HFF-Myc (cell line): Measurements from ENCODE around the gene PLPPR3.
"Not testable (repeated sequence)": the region's sequence is repeated elsewhere in the genome, so short reads cannot be mapped to it uniquely, and the experiment has no call there.

Source experiments
- DNase-seq: peaks from one replicate; pipeline ENCODE4 v3.0.0-alpha.2; 2011; ENCODE audit warnings: low read depth; ENCODE audit errors: extremely low read depth
- H3K4me3 ChIP-seq: replicated peaks from 2 replicates; pipeline ENCODE4 v1.5.1; 2011; ENCODE audit warnings: low read depth, mild to moderate bottlenecking, control low read depth, low read length
- CTCF ChIP-seq: IDR thresholded peaks from 2 replicates; pipeline ENCODE4 v1.5.1; 2012; ENCODE audit warnings: mild to moderate bottlenecking, low read depth, low read length, control low read depth; ENCODE audit errors: missing control alignments

Gene PLPPR3

GRCh38 chr19:825897-826644, 4.3 kb upstream of the PLPPR3 start:
- no peak for DNase-seq
- no peak for TF ChIP-seq CTCF
- no peak overlapping the region for H3K4me3 ChIP-seq

GRCh38 chr19:824885-825284, 3.1 kb upstream of the PLPPR3 start:
- no peak for DNase-seq
- no peak for TF ChIP-seq CTCF
- no peak overlapping the region for H3K4me3 ChIP-seq

GRCh38 chr19:823565-824121, 1.9 kb upstream of the PLPPR3 start:
- no peak for TF ChIP-seq CTCF
- DNase-seq: no peak
- no peak overlapping the region for H3K4me3 ChIP-seq

GRCh38 chr19:821231-821824, 427 bp downstream of the PLPPR3 start:
- TF ChIP-seq CTCF: no peak
- DNase-seq: no peak
- H3K4me3 ChIP-seq: peak overlapping the region; percentile 9; the same call in 1 of the 2 replicates

- DNase-seq, H3K4me3 ChIP-seq: not testable (repeated sequence)
These were observed 1.5 kb downstream of the PLPPR3 start for GRCh38 chr19:820212-820611.

GRCh38 chr19:816500-816857, 5.3 kb downstream of the PLPPR3 start:
- no peak for DNase-seq
- TF ChIP-seq CTCF: no peak
- H3K4me3 ChIP-seq: no peak overlapping the region

GRCh38 chr19:815775-816499, 5.8 kb downstream of the PLPPR3 start:
- DNase-seq: no peak

More at GRCh38 chr19:815775-816499, 5.8 kb downstream of the PLPPR3 start:
- no peak for TF ChIP-seq CTCF
- no peak overlapping the region for H3K4me3 ChIP-seq
